HL-60 (cell line): ENCODE measurements around the gene RDX.

Experiments used
- POLR2AphosphoS5 ChIP-seq: IDR thresholded peaks from 2 replicates; pipeline ENCODE4 v1.6.1; 2012; ENCODE audit warnings: low read depth
- REST ChIP-seq: IDR thresholded peaks from 2 replicates; pipeline ENCODE4 v1.6.1; 2012; ENCODE audit warnings: low read depth; ENCODE audit not compliant: insufficient replicate concordance
- SPI1 ChIP-seq: IDR thresholded peaks from 2 replicates; pipeline ENCODE4 v1.6.1; 2012; ENCODE audit warnings: low read depth, mild to moderate bottlenecking, borderline replicate concordance
- TF ChIP-seq, protein P1 (sequence below): IDR thresholded peaks from one replicate; pipeline ENCODE4 v1.5.1; 2011; ENCODE audit warnings: low read length, control low read depth, inconsistent platforms; ENCODE audit not compliant: insufficient read depth

DNA sequence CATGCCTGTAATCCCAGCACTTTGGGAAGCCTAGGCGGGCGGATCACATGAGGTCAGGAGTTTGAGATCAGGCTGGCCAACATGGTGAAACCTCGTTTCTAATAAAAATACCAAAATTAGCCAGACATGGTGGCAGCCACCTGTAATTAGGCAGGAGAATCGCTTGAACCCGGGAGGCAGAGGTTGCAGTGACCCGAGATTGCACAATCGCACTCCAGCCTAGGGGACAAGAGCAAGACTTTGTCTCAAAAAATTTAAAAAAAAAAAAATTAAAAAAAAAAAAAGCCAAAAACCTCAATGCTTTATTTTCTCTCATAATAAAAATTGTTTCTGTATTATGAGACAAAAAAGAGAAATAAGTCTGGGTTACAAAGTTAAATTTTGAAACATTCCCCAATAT, 54.2 kb downstream of the RDX start:
- TF ChIP-seq, protein P1, sequence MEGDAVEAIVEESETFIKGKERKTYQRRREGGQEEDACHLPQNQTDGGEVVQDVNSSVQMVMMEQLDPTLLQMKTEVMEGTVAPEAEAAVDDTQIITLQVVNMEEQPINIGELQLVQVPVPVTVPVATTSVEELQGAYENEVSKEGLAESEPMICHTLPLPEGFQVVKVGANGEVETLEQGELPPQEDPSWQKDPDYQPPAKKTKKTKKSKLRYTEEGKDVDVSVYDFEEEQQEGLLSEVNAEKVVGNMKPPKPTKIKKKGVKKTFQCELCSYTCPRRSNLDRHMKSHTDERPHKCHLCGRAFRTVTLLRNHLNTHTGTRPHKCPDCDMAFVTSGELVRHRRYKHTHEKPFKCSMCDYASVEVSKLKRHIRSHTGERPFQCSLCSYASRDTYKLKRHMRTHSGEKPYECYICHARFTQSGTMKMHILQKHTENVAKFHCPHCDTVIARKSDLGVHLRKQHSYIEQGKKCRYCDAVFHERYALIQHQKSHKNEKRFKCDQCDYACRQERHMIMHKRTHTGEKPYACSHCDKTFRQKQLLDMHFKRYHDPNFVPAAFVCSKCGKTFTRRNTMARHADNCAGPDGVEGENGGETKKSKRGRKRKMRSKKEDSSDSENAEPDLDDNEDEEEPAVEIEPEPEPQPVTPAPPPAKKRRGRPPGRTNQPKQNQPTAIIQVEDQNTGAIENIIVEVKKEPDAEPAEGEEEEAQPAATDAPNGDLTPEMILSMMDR: no peak
- TF ChIP-seq REST (no peak), POLR2AphosphoS5 (no peak), SPI1 (no peak)
